NOMO-1 (cell line): Measurements from ENCODE around the gene RCOR1.

Source experiments
- DNase-seq, 2 experiments: peaks; one replicate each; lab custom pipeline; 2025; ENCODE audit not compliant: unreplicated experiment in 2 of 2; lab: John Stamatoyannopoulos, UW

Gene RCOR1

GRCh38 chr14:102770147-102771123, 178.0 kb downstream of the RCOR1 start:
- no peak for DNase-seq

GRCh38 chr14:102771144-102771543, 178.7 kb downstream of the RCOR1 start:
- no peak for DNase-seq

- no peak for DNase-seq
Measured at GRCh38 chr14:102772781-102773570, 180.5 kb downstream of the RCOR1 start.

GRCh38 chr14:102774391-102775153, 182.1 kb downstream of the RCOR1 start:
- DNase-seq, result peak; percentile 73 to 76

- DNase-seq, result no peak
Measured at GRCh38 chr14:102775855-102776760, 183.7 kb downstream of the RCOR1 start.

- DNase-seq, result peak; percentile 19 to 42
Measured at GRCh38 chr14:102776761-102777710, 184.6 kb downstream of the RCOR1 start, which contains the start of gene TRAF3. TSS of gene TRAF3 (plus strand) at chr14:102777449. CDS start at chr14:102870202, 92,753 bp downstream.

- peak; percentile 6 for DNase-seq
Measured at GRCh38 chr14:102777711-102778337, 185.4 kb downstream of the RCOR1 start.

- no peak for DNase-seq
Measured at GRCh38 chr14:102778338-102779083, 186.1 kb downstream of the RCOR1 start.

GRCh38 chr14:102779084-102779462, 186.6 kb downstream of the RCOR1 start:
- no peak for DNase-seq

GRCh38 chr14:102779574-102780315, 187.3 kb downstream of the RCOR1 start:
- DNase-seq, result peak; percentile 6 to 57
